Activated naive CD8-positive, alpha-beta T cell treated with anti-CD3 and anti-CD28 coated beads, Interleukin-2, amount 50 U/mL, for 24 hours (primary cell): ENCODE measurements around the gene SCYGR7.

ENCODE experiments used
- ATAC-seq: fragments of 150-1000 bp; cut with Tn5 transposase; one replicate; pipeline ENCODE4 v1.10.0; 2021
- DNase-seq: peaks from one replicate; pipeline ENCODE4 v3.0.0; 2021
- H3K27ac Mint-ChIP-seq: one replicate; pipeline ENCODE4 v1.8.0; 2021; ENCODE audit warnings: mild to moderate bottlenecking, mixed read lengths
- H3K27me3 Mint-ChIP-seq: one replicate; pipeline ENCODE4 v1.8.0; 2021; ENCODE audit warnings: mixed read lengths
- H3K36me3 Mint-ChIP-seq: one replicate; pipeline ENCODE4 v1.8.0; 2021; ENCODE audit warnings: low read depth, mixed read lengths
- H3K4me1 Mint-ChIP-seq: one replicate; pipeline ENCODE4 v1.8.0; 2021; ENCODE audit warnings: mixed read lengths
- H3K4me3 Mint-ChIP-seq: one replicate; pipeline ENCODE4 v1.8.0; 2021; ENCODE audit warnings: mild to moderate bottlenecking, moderate library complexity, mixed read lengths
- H3K9me3 Mint-ChIP-seq: one replicate; pipeline ENCODE4 v1.8.0; 2021; ENCODE audit warnings: mixed read lengths

Gene SCYGR7

GRCh38 chr2:227774011-227774624 is 46.0 kb downstream of the SCYGR7 start:
- no peaks in the 10 kb centered on the region for H3K9me3 Mint-ChIP-seq
- no peak for DNase-seq
- H3K27ac Mint-ChIP-seq = peak overlapping the region; percentile 81
- H3K36me3 Mint-ChIP-seq = no peaks in the 10 kb centered on the region
- H3K4me3 Mint-ChIP-seq = peak overlapping the region; percentile 5
- peaks cover 26% of the 10 kb centered on the region for H3K4me1 Mint-ChIP-seq
- ATAC-seq = no peak
- H3K27me3 Mint-ChIP-seq = peaks cover 6% of the 10 kb centered on the region

GRCh38 chr2:227774895-227775842 is 47.0 kb downstream of the SCYGR7 start:
- H3K27ac Mint-ChIP-seq = peak overlapping the region; percentile 81
- ATAC-seq (peak; percentile 75), DNase-seq (no peak)
- H3K36me3 Mint-ChIP-seq = no peaks in the 10 kb centered on the region
- peaks cover 6% of the 10 kb centered on the region for H3K27me3 Mint-ChIP-seq
- no peaks in the 10 kb centered on the region for H3K9me3 Mint-ChIP-seq
- H3K4me3 Mint-ChIP-seq = peak overlapping the region; percentile 5
- peaks cover 26% of the 10 kb centered on the region for H3K4me1 Mint-ChIP-seq
